ENCODE results near the gene CEP41.

Gene CEP41

DNA sequence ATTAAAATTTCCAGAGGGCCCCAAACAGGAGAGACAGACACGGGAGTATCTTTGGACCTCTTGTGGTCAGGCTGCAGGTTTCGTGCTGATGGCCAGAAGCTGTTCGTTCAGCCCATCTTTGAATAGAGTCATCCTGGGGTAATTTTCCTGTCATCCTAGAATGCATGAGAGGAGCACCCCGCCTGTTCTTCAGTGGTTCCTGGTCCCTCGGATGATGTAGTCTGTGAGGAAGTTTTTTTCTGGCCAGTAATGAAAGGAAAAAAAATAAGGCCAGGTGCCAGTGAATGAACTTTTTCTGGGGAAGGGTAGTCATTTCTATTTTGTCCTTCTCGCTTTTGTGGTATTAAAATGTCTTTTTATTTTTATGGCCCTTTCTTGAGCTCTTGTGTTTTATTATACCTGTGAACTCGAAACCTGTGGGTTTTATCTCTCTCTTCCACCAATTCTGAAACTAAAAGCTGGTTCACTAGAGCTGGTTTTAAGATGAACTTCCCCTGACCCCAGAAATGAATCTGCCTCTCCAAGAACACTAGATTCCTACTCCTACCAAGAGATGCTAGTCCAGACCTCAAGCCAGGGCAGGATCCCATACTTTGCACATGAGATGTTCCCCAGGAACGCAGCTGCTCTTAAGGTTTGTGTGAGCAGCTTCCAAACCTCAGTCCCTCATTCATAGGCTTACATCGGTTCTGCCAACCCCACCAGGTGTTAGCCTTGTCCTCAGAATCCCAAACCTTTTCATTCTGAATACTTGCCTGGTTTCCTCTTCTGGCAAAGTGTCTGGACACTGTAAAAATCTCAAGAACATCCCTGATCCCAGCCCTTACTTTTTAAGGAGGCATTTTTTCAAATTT lies 35.7 kb upstream of the CEP41 start:
- H3K4me3 ChIP-seq (ENCODE audit: low read depth, low read length): no peak overlapping the region
- no peak for TF ChIP-seq CTCF (IDR thresholded peaks at IDR 0.05; ENCODE audit: borderline replicate concordance, insufficient read depth, low read depth, low read length)

DNA sequence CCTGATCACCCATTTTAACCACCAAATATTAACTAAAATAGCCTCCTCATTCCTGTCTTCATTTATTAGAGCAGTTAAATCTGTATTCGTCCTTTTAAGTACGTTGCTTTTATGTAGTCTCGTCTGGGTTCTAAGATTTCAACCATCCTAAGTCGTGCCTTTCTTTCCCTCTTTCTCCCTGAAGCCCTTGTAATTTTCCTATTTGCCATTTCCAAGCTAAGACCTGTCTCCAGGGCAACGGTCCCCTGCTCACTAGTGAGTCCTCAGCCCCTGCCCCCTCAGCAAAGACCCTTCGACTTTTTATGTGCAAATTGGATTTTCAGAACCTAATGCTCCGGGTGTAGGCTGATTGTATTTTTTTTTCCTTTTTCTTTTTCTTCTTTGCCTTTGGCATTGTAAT lies 35.0 kb upstream of the CEP41 start:
- H3K4me3 ChIP-seq (ENCODE audit: low read depth, low read length): no peak overlapping the region
- no peak for TF ChIP-seq CTCF (IDR thresholded peaks at IDR 0.05; ENCODE audit: borderline replicate concordance, insufficient read depth, low read depth, low read length)

DNA sequence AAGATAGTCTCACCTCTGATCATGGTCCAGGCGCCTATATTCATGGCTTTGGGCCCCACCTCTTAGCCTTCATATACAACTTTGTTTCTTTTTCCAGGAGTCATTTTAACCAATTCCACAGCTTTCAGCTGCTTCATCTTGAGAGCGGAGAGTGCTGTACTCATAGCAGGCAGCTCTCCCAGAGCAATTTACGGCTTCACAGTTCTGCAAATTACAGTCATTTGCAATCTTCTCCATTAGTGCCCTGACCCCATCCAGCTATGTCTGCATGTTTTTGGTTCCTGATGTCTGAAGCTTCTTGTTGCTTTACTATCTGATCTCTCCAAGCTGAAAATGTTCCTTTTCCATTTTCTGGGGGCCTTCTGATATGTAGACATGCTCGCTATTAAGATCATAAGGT lies 33.1 kb upstream of the CEP41 start:
- no peak overlapping the region for H3K4me3 ChIP-seq (ENCODE audit: low read depth, low read length)
- no peak for TF ChIP-seq CTCF (IDR thresholded peaks at IDR 0.05; ENCODE audit: borderline replicate concordance, insufficient read depth, low read depth, low read length)

DNA sequence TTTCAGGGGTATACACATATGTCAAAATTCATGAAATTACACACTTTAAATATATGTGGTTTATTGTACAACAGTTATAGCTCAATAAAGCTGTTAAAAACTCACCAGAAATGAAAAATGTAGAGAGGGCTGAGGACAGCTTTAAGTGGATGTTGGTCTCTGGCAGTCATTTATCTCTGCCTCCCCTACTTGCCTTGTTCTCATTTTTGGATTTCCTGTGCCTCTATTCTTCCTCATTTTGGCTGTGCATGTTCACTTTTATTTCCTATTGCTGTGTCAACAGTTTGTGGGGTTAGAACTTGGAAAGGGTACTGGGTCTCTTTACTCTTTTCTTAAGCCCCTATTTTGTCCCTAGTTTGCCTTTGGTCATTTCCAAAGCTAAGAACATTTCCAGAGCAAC lies 32.5 kb upstream of the CEP41 start:
- H3K4me3 ChIP-seq (ENCODE audit: low read depth, low read length): no peak overlapping the region
- no peak for TF ChIP-seq CTCF (IDR thresholded peaks at IDR 0.05; ENCODE audit: borderline replicate concordance, insufficient read depth, low read depth, low read length)

DNA sequence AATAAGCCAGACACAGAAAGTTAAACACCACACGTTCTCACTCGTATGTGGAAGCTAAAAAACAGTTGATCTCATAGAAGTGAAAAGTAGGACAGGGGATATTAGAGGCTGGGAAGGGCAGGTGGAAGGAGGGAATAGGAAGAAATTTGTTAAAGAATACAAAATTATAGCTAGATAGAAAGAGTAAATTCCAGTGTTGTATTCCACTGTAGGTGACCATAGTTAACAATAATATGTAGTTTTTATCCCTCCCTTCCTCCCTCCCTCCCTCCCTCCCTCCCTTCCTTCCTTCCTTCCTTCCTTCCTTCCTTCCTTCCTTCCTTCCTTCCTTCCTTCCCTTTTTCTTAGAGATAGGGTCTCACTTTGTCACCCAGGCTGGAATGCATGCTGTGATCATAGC lies 31.2 kb upstream of the CEP41 start:
- H3K4me3 ChIP-seq (ENCODE audit: low read depth, low read length): no peak overlapping the region
- no peak for TF ChIP-seq CTCF (IDR thresholded peaks at IDR 0.05; ENCODE audit: borderline replicate concordance, insufficient read depth, low read depth, low read length)

DNA sequence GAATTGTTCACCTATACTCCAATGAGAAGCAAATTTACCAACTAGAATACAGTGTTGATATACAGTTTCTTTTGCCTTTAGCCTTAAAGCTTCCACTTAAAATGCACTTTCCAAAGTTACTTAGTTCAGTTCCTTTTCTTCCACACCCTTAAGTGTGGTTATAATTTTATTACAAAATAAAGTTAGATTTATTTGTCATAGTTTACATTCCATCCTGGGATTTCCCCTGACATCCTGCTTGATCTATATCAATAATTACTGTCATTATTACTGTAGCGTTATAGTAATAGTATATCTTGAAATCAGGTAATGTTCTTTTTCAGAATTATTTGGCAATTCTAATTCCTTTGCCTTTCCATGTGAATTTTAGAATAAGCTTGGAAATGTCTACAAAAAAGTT lies 27.8 kb upstream of the CEP41 start:
- TF ChIP-seq CTCF (IDR thresholded peaks at IDR 0.05; ENCODE audit: borderline replicate concordance, insufficient read depth, low read depth, low read length): no peak
- H3K4me3 ChIP-seq (ENCODE audit: low read depth, low read length): no peak overlapping the region

Data from GM12875 (cell line).